T-helper 2 cell treated with Interferon-gamma antibody and Interleukin-4, amounts not matched to agents 5 μg/mL and 100 μg/mL, for 36 hours (primary cell): ENCODE data around the gene SYNE2.

Experiments used
- DNase-seq: peaks from one replicate; pipeline ENCODE4 v3.0.0; 2021; ENCODE audit warnings: low spot score
- H3K27ac Mint-ChIP-seq: one replicate; pipeline ENCODE4 v1.8.0; 2021; ENCODE audit warnings: mild to moderate bottlenecking, mixed read lengths
- H3K27me3 Mint-ChIP-seq: one replicate; pipeline ENCODE4 v1.8.0; 2021; ENCODE audit warnings: low read depth, mixed read lengths
- H3K36me3 Mint-ChIP-seq: one replicate; pipeline ENCODE4 v1.8.0; 2021; ENCODE audit warnings: low read depth, mixed read lengths
- H3K4me1 Mint-ChIP-seq: one replicate; pipeline ENCODE4 v1.8.0; 2021; ENCODE audit warnings: low read depth, mixed read lengths
- H3K4me3 Mint-ChIP-seq: one replicate; pipeline ENCODE4 v1.8.0; 2022; ENCODE audit warnings: mild to moderate bottlenecking, moderate library complexity, mixed read lengths
- H3K9me3 Mint-ChIP-seq: one replicate; pipeline ENCODE4 v1.8.0; 2021; ENCODE audit warnings: mixed read lengths

The SYNE2 gene

DNA sequence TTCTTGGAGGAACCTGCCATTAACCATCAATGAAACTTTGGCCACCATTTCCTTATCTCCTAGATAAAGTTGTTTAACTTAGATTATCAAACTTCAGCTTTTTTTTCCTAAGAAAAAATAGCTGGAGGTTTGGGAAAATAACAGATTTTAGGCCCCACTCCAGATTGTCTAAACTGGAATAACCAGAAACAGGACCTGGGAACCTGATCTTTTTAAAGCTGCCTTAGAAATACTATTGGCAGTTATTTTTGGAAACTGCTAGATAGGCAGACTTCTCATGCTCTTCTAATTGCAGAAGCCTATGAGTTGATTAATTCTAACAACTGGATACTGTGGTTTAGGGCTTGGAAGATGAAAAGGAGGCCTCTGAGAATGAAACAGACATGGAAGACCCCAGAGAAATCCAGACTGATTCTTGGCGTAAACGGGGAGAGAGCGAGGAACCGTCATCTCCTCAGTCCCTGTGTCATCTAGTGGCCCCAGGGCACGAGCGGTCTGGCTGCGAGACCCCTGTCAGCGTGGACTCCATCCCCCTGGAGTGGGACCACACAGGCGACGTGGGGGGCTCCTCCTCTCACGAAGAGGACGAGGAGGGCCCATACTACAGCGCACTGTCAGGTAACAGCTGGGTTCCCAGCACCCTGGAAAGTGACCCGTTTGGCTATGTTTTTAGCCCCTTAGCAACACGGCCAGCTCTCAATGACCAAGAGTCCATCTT, 361.2 kb downstream of the SYNE2 start:
- Mint-ChIP-seq H3K36me3 (peaks cover 46% of the 10 kb centered on the region), H3K27ac (no peak overlapping the region), H3K4me3 (no peak overlapping the region), H3K4me1 (no peaks in the 10 kb centered on the region), H3K9me3 (no peaks in the 10 kb centered on the region), H3K27me3 (no peaks in the 10 kb centered on the region)
- no peak for DNase-seq

DNA sequence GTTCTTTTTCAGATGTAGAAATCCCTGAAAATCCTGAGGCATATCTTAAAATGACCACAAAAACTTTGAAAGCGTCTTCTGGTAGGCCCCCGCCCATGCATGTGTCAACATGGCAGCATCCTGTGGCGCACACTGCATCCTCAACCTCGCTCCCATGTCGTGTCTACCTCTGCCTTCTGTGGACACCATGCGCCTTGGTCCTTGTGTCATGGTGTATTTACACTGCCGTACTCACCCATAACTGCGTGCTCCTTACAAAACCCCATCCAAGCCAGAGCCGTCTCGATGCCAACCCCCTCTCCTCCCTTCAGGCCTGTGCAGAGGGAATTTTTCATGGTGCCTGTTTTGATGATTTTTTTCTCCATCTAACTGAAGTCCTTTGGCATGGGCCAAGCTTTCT, 362.5 kb downstream of the SYNE2 start:
- Mint-ChIP-seq H3K9me3 (no peaks in the 10 kb centered on the region), H3K36me3 (peaks cover 47% of the 10 kb centered on the region), H3K27ac (no peak overlapping the region), H3K4me1 (no peaks in the 10 kb centered on the region), H3K27me3 (no peaks in the 10 kb centered on the region), H3K4me3 (no peak overlapping the region)
- no peak for DNase-seq

DNA sequence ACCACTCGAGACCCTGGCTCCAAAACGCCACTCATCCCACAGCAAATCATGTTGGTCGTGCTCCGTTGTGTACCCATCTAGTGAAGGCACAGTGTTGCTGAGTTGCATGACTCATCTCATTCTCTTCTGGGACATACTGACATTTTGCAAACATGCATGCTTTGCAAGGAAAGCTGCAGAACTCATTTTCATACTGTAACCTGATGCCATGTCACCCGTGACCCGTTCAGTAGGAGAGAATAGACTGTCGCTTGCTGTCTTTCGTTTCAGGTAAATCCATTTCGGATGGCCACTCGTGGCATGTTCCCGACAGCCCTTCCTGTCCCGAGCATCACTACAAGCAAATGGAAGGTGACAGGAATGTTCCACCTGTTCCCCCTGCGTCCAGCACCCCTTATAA, 363.2 kb downstream of the SYNE2 start:
- no peaks in the 10 kb centered on the region for H3K4me1 Mint-ChIP-seq
- H3K9me3 Mint-ChIP-seq: no peaks in the 10 kb centered on the region
- no peaks in the 10 kb centered on the region for H3K27me3 Mint-ChIP-seq
- no peak overlapping the region for H3K4me3 Mint-ChIP-seq
- H3K27ac Mint-ChIP-seq: no peak overlapping the region
- H3K36me3 Mint-ChIP-seq: peaks cover 43% of the 10 kb centered on the region
- no peak for DNase-seq

- DNase-seq: no peak
- no peaks in the 10 kb centered on the region for H3K27me3 Mint-ChIP-seq
- H3K9me3 Mint-ChIP-seq: no peaks in the 10 kb centered on the region
- no peak overlapping the region for H3K27ac Mint-ChIP-seq
- no peak overlapping the region for H3K4me3 Mint-ChIP-seq
- peaks cover 46% of the 10 kb centered on the region for H3K36me3 Mint-ChIP-seq
- H3K4me1 Mint-ChIP-seq: no peaks in the 10 kb centered on the region
Measured at GRCh38 chr14:64217308-64217707, 364.5 kb downstream of the SYNE2 start.

DNA sequence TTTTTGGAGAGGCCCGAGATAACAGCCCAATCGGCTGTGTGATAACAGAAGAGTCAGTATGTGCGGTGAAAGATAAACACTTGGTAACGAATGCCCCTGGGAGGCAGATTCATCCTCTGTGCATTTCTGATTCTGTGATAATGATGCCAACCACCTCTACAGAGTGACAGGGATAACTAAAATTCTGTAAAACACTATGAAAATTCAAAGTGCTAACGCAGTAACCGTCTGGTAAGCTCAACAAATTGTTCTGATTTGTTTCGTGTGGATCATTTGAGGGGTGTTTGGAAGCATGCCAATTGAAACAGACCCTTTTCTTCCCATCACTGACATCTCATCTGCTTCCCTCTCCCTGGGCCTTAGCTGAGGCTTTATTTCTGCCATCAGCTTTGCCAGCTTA, 365.0 kb downstream of the SYNE2 start:
- no peak for DNase-seq
- Mint-ChIP-seq H3K27me3 (no peaks in the 10 kb centered on the region), H3K4me3 (no peak overlapping the region)

GRCh38 chr14:64218344-64219240, 365.8 kb downstream of the SYNE2 start:
- H3K36me3 Mint-ChIP-seq: peaks cover 42% of the 10 kb centered on the region
- no peaks in the 10 kb centered on the region for H3K27me3 Mint-ChIP-seq
- H3K4me1 Mint-ChIP-seq: no peaks in the 10 kb centered on the region
- no peak overlapping the region for H3K27ac Mint-ChIP-seq
- no peak overlapping the region for H3K4me3 Mint-ChIP-seq
- H3K9me3 Mint-ChIP-seq: no peaks in the 10 kb centered on the region
- no peak for DNase-seq

More for the DNA sequence above, 365.0 kb downstream of the SYNE2 start:
- H3K27ac Mint-ChIP-seq: no peak overlapping the region
- peaks cover 41% of the 10 kb centered on the region for H3K36me3 Mint-ChIP-seq
- H3K9me3 Mint-ChIP-seq: no peaks in the 10 kb centered on the region
- no peaks in the 10 kb centered on the region for H3K4me1 Mint-ChIP-seq

- H3K9me3 Mint-ChIP-seq: no peaks in the 10 kb centered on the region
- H3K4me3 Mint-ChIP-seq: no peak overlapping the region
- no peak overlapping the region for H3K27ac Mint-ChIP-seq
- no peaks in the 10 kb centered on the region for H3K4me1 Mint-ChIP-seq
- peaks cover 48% of the 10 kb centered on the region for H3K36me3 Mint-ChIP-seq
- no peaks in the 10 kb centered on the region for H3K27me3 Mint-ChIP-seq
- DNase-seq: no peak
Measured at GRCh38 chr14:64220056-64220455, 367.3 kb downstream of the SYNE2 start.

GRCh38 chr14:64220466-64220865, 367.7 kb downstream of the SYNE2 start:
- Mint-ChIP-seq H3K27me3 (no peaks in the 10 kb centered on the region), H3K27ac (no peak overlapping the region), H3K4me1 (no peaks in the 10 kb centered on the region), H3K9me3 (no peaks in the 10 kb centered on the region), H3K4me3 (no peak overlapping the region), H3K36me3 (peaks cover 48% of the 10 kb centered on the region)
- no peak for DNase-seq

DNA sequence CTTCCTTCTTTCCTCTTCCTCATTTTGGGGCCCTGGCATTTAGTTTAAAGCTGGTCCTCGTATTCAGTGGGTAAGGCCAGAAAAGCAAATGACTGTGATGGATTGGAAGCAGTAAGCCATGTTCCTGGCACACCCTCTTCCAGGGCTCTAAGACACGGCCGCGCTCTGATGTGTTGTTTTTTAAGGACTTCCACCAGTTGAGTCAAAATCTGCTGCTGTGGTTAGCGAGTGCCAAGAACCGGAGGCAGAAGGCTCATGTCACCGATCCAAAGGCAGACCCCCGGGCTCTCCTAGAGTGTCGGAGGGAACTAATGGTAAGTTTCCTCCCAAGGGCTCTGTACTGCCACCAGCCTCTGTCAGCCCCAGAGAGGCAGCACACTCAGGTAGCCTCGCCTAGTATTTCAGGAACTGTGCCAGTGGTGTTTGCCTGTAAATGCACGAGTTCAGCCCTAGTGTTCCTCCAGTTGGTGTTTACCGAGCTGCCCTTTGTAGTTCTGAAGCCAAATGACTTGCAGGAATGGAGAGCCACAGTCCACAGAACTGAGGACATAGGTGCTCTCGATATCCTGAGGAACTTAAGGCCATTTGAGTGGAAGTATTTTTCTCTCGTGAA, 368.7 kb downstream of the SYNE2 start:
- H3K4me1 Mint-ChIP-seq: no peaks in the 10 kb centered on the region
- no peak for DNase-seq

GRCh38 chr14:64225151-64225757, 372.4 kb downstream of the SYNE2 start:
- Mint-ChIP-seq H3K36me3 (peaks cover 26% of the 10 kb centered on the region), H3K27ac (no peak overlapping the region), H3K4me3 (no peak overlapping the region), H3K9me3 (no peaks in the 10 kb centered on the region), H3K4me1 (no peaks in the 10 kb centered on the region), H3K27me3 (no peaks in the 10 kb centered on the region)
- no peak for DNase-seq

More for the DNA sequence above, 368.7 kb downstream of the SYNE2 start:
- no peak overlapping the region for H3K4me3 Mint-ChIP-seq
- no peak overlapping the region for H3K27ac Mint-ChIP-seq
- H3K27me3 Mint-ChIP-seq: no peaks in the 10 kb centered on the region
- H3K9me3 Mint-ChIP-seq: no peaks in the 10 kb centered on the region
- H3K36me3 Mint-ChIP-seq: peaks cover 39% of the 10 kb centered on the region

DNA sequence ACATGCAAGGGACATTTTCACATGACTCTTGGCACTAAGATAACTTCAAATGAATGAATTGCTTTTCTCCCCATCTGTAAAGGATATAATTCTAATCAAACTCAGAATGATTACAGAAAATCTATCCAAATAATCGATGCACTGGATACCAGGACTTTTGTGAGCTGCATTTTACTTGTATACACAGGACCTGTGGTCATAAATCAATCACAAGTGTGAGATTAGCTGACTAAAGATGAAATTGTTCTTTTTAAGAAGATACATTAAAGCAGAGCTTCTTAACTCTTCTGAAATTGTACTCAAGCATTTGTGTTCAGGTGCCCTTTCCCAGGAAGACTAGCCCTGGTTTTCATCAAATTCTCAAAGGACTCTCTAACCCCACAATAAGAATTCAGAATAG, 375.1 kb downstream of the SYNE2 start:
- H3K36me3 Mint-ChIP-seq: peaks cover 20% of the 10 kb centered on the region

DNA sequence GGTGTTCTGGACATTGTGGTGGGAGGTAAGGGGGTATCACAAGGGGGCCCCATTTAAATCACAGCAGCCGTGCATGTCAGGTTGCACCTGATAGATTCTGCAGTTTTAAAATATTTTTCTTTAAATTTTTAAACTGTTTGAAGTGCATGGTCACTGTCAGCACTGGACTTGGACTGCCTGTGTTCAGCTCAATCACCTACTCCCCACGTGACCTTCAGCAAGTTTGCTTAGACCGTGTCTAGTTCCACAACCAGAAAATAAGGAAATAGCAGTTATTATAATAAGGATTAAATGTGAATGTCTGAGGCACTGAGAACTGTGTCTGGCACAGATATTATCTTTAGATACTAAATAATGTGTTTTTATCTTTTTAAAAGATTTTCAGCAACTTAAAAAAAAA, 376.7 kb downstream of the SYNE2 start:
- H3K36me3 Mint-ChIP-seq: peaks cover 15% of the 10 kb centered on the region
- H3K27ac Mint-ChIP-seq: no peak overlapping the region
- H3K4me3 Mint-ChIP-seq: no peak overlapping the region
- peaks cover 15% of the 10 kb centered on the region for H3K4me1 Mint-ChIP-seq
- H3K27me3 Mint-ChIP-seq: no peaks in the 10 kb centered on the region
- DNase-seq: no peak
- no peaks in the 10 kb centered on the region for H3K9me3 Mint-ChIP-seq

More for the DNA sequence above, 375.1 kb downstream of the SYNE2 start:
- Mint-ChIP-seq H3K9me3 (no peaks in the 10 kb centered on the region), H3K27ac (no peak overlapping the region), H3K4me1 (peaks cover 10% of the 10 kb centered on the region), H3K4me3 (no peak overlapping the region), H3K27me3 (no peaks in the 10 kb centered on the region)
- no peak for DNase-seq

GRCh38 chr14:64232095-64232838, 379.5 kb downstream of the SYNE2 start:
- peaks cover 9% of the 10 kb centered on the region for H3K27me3 Mint-ChIP-seq
- peaks cover 15% of the 10 kb centered on the region for H3K4me1 Mint-ChIP-seq
- H3K36me3 Mint-ChIP-seq: peaks cover 4% of the 10 kb centered on the region
- H3K27ac Mint-ChIP-seq: no peak overlapping the region
- H3K4me3 Mint-ChIP-seq: no peak overlapping the region
- peak; percentile 76 for DNase-seq
- no peaks in the 10 kb centered on the region for H3K9me3 Mint-ChIP-seq
